ENCODE results near the gene RNF187. TPM values are rescaled to one million over a fixed set of nuclear protein-coding genes. Genes with fewer than 3 reads are reported as not detected.

RNF187 gene
- total RNA-seq, 1 experiment from 2014 or later = 137 TPM

DNA sequence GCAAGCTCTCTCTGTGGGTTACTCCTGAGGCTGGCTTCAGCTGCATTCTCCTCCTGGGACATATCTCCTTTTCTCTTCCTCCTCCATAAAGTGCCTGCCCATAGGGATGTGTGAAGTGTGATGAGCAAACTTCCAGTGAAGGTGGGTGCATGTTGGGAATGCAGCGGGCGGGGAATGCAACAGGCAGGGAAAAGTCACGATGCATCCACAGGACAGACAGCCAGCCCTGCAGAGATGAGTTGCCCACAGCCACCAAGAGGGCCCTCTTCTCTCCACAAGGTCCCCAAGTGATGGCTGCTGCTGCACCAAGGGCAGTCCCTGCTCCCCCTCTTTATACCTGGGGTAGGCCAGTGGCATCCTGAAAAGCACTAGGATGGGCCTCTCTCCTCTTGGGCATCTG, 33.6 kb upstream of the RNF187 start:
- peaks cover 23% of the 10 kb centered on the region for H3K79me2 ChIP-seq (ENCODE audit: insufficient read depth, low read length)
- no TSS peak for BruUV-seq (replicated peaks)
- ATAC-seq = no peak
- H3K4me2 ChIP-seq (ENCODE audit: low read length) = no peak overlapping the region
- H3K9ac ChIP-seq (ENCODE audit: low read length) = no peak overlapping the region
- ChIA-PET POLR2A (no interaction called here), CTCF (no interaction called here), RAD21 (ENCODE audit: low non-redundant PET in 1 of 2, low total read pairs in 2 of 2, uncharacterized antibody in 2 of 2, unreplicated experiment in 2 of 2) (no interaction called here)
- no peak overlapping the region for H2AFZ ChIP-seq (ENCODE audit: low read depth, low read length, poor library complexity, severe bottlenecking)
- H3K27me3 ChIP-seq (ENCODE audit: insufficient read depth, low read length) = no peaks in the 10 kb centered on the region
- DNase-seq (ENCODE audit: low read depth, low spot score) = no peak
- no peaks in the 10 kb centered on the region for H3K36me3 ChIP-seq (ENCODE audit: control insufficient read depth in 1 of 2, insufficient read depth in 2 of 2, low read length in 2 of 2)
- H3K27ac ChIP-seq (ENCODE audit: low read depth, low read length) = no peak overlapping the region
- no peaks in the 10 kb centered on the region for H4K20me1 ChIP-seq (ENCODE audit: insufficient read depth)
- intact Hi-C loops (cut with micrococcal nuclease) = loop anchor here (10.0 kb wide), 1 partner anchor 459 kb away; no protein-coding TSS in a partner anchor
- H3K4me3 ChIP-seq (replicated peaks in 1 of 2; ENCODE audit: low read depth in 1 of 2, low read length in 2 of 2) = no peak overlapping the region
- H3K4me1 ChIP-seq (ENCODE audit: control insufficient read depth in 1 of 2, insufficient read depth in 2 of 2, low read length in 2 of 2) = peaks cover 5 to 31% of the 10 kb centered on the region in 2 experiments; a peak in 3 of 4 replicates
- H3K9me2 ChIP-seq (ENCODE audit: insufficient read depth) = no peaks in the 10 kb centered on the region
- H3K9me3 ChIP-seq (ENCODE audit: control insufficient read depth in 1 of 2, insufficient read depth in 1 of 2, low read depth in 1 of 2, low read length in 2 of 2) = no peaks in the 10 kb centered on the region
- no peak for TF ChIP-seq ZFX (IDR thresholded peaks at IDR 0.05)
- TF ChIP-seq, protein P1, sequence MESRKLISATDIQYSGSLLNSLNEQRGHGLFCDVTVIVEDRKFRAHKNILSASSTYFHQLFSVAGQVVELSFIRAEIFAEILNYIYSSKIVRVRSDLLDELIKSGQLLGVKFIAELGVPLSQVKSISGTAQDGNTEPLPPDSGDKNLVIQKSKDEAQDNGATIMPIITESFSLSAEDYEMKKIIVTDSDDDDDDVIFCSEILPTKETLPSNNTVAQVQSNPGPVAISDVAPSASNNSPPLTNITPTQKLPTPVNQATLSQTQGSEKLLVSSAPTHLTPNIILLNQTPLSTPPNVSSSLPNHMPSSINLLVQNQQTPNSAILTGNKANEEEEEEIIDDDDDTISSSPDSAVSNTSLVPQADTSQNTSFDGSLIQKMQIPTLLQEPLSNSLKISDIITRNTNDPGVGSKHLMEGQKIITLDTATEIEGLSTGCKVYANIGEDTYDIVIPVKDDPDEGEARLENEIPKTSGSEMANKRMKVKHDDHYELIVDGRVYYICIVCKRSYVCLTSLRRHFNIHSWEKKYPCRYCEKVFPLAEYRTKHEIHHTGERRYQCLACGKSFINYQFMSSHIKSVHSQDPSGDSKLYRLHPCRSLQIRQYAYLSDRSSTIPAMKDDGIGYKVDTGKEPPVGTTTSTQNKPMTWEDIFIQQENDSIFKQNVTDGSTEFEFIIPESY (IDR thresholded peaks at IDR 0.05; ENCODE audit: extremely low read depth, insufficient replicate concordance, low read length) = no peak
- TF ChIP-seq, protein P2, sequence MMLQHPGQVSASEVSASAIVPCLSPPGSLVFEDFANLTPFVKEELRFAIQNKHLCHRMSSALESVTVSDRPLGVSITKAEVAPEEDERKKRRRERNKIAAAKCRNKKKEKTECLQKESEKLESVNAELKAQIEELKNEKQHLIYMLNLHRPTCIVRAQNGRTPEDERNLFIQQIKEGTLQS (IDR thresholded peaks at IDR 0.05) = no peak
- no peak for TF ChIP-seq ZNF274 (IDR thresholded peaks at IDR 0.05; ENCODE audit: low read depth, low read length)
- TF ChIP-seq, protein P3, sequence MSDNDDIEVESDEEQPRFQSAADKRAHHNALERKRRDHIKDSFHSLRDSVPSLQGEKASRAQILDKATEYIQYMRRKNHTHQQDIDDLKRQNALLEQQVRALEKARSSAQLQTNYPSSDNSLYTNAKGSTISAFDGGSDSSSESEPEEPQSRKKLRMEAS (IDR thresholded peaks at IDR 0.05) = no peak
- TF ChIP-seq POLR2AphosphoS5 (IDR thresholded peaks at IDR 0.05; ENCODE audit: low read depth, low read length) = no peak
- TF ChIP-seq SRF (IDR thresholded peaks at IDR 0.05; ENCODE audit: low read depth) = no peak
- TF ChIP-seq SIN3A (IDR thresholded peaks at IDR 0.05; ENCODE audit: low read depth) = no peak
- TF ChIP-seq EGR1 (IDR thresholded peaks at IDR 0.05; ENCODE audit: low read depth) = no peak
- no peak for TF ChIP-seq POLR2A (IDR thresholded peaks at IDR 0.05; ENCODE audit: borderline replicate concordance, extremely low read depth, insufficient read depth, insufficient read length)
- no peak for TF ChIP-seq RAD21 (IDR thresholded peaks at IDR 0.05; ENCODE audit: low read depth)
- TF ChIP-seq, protein P4, sequence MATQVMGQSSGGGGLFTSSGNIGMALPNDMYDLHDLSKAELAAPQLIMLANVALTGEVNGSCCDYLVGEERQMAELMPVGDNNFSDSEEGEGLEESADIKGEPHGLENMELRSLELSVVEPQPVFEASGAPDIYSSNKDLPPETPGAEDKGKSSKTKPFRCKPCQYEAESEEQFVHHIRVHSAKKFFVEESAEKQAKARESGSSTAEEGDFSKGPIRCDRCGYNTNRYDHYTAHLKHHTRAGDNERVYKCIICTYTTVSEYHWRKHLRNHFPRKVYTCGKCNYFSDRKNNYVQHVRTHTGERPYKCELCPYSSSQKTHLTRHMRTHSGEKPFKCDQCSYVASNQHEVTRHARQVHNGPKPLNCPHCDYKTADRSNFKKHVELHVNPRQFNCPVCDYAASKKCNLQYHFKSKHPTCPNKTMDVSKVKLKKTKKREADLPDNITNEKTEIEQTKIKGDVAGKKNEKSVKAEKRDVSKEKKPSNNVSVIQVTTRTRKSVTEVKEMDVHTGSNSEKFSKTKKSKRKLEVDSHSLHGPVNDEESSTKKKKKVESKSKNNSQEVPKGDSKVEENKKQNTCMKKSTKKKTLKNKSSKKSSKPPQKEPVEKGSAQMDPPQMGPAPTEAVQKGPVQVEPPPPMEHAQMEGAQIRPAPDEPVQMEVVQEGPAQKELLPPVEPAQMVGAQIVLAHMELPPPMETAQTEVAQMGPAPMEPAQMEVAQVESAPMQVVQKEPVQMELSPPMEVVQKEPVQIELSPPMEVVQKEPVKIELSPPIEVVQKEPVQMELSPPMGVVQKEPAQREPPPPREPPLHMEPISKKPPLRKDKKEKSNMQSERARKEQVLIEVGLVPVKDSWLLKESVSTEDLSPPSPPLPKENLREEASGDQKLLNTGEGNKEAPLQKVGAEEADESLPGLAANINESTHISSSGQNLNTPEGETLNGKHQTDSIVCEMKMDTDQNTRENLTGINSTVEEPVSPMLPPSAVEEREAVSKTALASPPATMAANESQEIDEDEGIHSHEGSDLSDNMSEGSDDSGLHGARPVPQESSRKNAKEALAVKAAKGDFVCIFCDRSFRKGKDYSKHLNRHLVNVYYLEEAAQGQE (IDR thresholded peaks at IDR 0.05; ENCODE audit: low read depth) = no peak
- TF ChIP-seq FOSL1 (IDR thresholded peaks at IDR 0.05; ENCODE audit: low read depth) = no peak
- TF ChIP-seq CBX3 (IDR thresholded peaks at IDR 0.05; ENCODE audit: low read depth) = no peak
- TF ChIP-seq EZH2 (IDR thresholded peaks at IDR 0.05) = no peak
- no peak for TF ChIP-seq YY1 (IDR thresholded peaks at IDR 0.05; ENCODE audit: extremely low read depth, insufficient replicate concordance, low read depth, low read length)
- TF ChIP-seq, protein P5, sequence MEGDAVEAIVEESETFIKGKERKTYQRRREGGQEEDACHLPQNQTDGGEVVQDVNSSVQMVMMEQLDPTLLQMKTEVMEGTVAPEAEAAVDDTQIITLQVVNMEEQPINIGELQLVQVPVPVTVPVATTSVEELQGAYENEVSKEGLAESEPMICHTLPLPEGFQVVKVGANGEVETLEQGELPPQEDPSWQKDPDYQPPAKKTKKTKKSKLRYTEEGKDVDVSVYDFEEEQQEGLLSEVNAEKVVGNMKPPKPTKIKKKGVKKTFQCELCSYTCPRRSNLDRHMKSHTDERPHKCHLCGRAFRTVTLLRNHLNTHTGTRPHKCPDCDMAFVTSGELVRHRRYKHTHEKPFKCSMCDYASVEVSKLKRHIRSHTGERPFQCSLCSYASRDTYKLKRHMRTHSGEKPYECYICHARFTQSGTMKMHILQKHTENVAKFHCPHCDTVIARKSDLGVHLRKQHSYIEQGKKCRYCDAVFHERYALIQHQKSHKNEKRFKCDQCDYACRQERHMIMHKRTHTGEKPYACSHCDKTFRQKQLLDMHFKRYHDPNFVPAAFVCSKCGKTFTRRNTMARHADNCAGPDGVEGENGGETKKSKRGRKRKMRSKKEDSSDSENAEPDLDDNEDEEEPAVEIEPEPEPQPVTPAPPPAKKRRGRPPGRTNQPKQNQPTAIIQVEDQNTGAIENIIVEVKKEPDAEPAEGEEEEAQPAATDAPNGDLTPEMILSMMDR (IDR thresholded peaks at IDR 0.05 in 2 of 3, conservative IDR thresholded peaks at IDR 0.05 in 1 of 3; ENCODE audit: borderline replicate concordance in 1 of 3, insufficient read depth in 1 of 3, low read depth in 2 of 3, low read length in 2 of 3) = no peak
- no peak for TF ChIP-seq SP1 (IDR thresholded peaks at IDR 0.05; ENCODE audit: low read depth)

Data from HCT116 (cell line).